ENCODE results near the gene ACTL10.

The ACTL10 gene

DNA sequence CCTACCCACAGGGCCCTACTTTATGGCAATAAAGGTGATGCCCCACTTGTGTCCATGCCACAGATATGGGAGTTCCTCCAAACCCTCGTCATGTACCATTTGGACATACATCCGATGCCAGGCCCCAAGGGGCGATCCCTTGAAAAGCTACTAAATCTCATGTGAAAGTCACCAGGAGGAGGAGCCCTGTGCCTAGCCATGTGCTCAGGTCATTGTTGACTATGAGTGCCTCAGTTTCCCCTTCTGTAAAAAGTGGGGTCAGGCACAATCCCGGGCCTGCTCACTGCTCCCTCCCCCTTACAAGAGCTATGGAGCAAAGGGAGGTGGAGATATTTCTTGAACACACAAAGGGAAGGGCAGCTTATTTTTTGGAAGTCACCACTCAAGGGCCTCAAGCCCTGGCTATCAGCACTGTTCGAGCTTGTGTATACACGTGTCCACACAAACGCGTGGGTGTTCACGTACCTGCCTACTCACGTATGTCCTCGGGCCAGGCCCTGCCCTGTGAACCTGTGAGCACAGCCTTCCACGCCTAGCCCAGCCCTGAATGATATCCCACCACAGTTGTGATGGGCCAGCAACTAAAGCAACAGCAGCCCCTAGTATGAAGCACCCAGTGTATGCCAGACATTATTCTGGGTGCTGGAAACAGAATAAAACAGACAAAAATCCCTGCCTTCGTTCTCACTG, 1.9 kb downstream of the ACTL10 start:
- H3K4me3 ChIP-seq (ENCODE audit: low read depth, low read length) = no peak overlapping the region
- ChIA-PET CTCF (interaction anchor here (0.6 to 1.3 kb wide), 5 partner anchors 10 to 220 kb away, joined by 3 to 6 read pairs (median 4); no protein-coding TSS in a partner anchor), POLR2A (interaction anchor here (2.3 kb wide), 1 partner anchor 16 kb away, joined by 6 read pairs; no protein-coding TSS in a partner anchor)
- TF ChIP-seq ZNF561 (tag by site-specific recombination; IDR thresholded peaks at IDR 0.05; ENCODE audit: borderline replicate concordance) (no peak), SP3 (tag by site-specific recombination; IDR thresholded peaks at IDR 0.05) (no peak), ZNF660 (tag by site-specific recombination; IDR thresholded peaks at IDR 0.05) (no peak), ZNF174 (tag by site-specific recombination; IDR thresholded peaks at IDR 0.05) (no peak), ZNF202 (tag by site-specific recombination; IDR thresholded peaks at IDR 0.05; ENCODE audit: borderline replicate concordance) (no peak), ZNF747 (tag by site-specific recombination; IDR thresholded peaks at IDR 0.05) (no peak), ZNF571 (tag by site-specific recombination; IDR thresholded peaks at IDR 0.05) (no peak), SCRT2 (tag by site-specific recombination; IDR thresholded peaks at IDR 0.05) (no peak), MYNN (tag by site-specific recombination; IDR thresholded peaks at IDR 0.05; ENCODE audit: borderline replicate concordance) (no peak), ZNF624 (tag by site-specific recombination; IDR thresholded peaks at IDR 0.05) (no peak), ZNF155 (tag by site-specific recombination; IDR thresholded peaks at IDR 0.05) (no peak)
- TF ChIP-seq, protein P1, sequence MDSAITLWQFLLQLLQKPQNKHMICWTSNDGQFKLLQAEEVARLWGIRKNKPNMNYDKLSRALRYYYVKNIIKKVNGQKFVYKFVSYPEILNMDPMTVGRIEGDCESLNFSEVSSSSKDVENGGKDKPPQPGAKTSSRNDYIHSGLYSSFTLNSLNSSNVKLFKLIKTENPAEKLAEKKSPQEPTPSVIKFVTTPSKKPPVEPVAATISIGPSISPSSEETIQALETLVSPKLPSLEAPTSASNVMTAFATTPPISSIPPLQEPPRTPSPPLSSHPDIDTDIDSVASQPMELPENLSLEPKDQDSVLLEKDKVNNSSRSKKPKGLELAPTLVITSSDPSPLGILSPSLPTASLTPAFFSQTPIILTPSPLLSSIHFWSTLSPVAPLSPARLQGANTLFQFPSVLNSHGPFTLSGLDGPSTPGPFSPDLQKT (IDR thresholded peaks at IDR 0.05; ENCODE audit: borderline replicate concordance, low read depth, low read length) = no peak
- TF ChIP-seq, protein P2, sequence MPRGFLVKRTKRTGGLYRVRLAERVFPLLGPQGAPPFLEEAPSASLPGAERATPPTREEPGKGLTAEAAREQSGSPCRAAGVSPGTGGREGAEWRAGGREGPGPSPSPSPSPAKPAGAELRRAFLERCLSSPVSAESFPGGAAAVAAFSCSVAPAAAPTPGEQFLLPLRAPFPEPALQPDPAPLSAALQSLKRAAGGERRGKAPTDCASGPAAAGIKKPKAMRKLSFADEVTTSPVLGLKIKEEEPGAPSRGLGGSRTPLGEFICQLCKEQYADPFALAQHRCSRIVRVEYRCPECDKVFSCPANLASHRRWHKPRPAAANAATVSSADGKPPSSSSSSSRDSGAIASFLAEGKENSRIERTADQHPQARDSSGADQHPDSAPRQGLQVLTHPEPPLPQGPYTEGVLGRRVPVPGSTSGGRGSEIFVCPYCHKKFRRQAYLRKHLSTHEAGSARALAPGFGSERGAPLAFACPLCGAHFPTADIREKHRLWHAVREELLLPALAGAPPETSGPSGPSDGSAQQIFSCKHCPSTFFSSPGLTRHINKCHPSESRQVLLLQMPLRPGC (tag by site-specific recombination; IDR thresholded peaks at IDR 0.05) = no peak
- TF ChIP-seq, protein P3, sequence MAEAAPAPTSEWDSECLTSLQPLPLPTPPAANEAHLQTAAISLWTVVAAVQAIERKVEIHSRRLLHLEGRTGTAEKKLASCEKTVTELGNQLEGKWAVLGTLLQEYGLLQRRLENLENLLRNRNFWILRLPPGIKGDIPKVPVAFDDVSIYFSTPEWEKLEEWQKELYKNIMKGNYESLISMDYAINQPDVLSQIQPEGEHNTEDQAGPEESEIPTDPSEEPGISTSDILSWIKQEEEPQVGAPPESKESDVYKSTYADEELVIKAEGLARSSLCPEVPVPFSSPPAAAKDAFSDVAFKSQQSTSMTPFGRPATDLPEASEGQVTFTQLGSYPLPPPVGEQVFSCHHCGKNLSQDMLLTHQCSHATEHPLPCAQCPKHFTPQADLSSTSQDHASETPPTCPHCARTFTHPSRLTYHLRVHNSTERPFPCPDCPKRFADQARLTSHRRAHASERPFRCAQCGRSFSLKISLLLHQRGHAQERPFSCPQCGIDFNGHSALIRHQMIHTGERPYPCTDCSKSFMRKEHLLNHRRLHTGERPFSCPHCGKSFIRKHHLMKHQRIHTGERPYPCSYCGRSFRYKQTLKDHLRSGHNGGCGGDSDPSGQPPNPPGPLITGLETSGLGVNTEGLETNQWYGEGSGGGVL (tag by site-specific recombination; IDR thresholded peaks at IDR 0.05) = no peak
- TF ChIP-seq, protein P4, sequence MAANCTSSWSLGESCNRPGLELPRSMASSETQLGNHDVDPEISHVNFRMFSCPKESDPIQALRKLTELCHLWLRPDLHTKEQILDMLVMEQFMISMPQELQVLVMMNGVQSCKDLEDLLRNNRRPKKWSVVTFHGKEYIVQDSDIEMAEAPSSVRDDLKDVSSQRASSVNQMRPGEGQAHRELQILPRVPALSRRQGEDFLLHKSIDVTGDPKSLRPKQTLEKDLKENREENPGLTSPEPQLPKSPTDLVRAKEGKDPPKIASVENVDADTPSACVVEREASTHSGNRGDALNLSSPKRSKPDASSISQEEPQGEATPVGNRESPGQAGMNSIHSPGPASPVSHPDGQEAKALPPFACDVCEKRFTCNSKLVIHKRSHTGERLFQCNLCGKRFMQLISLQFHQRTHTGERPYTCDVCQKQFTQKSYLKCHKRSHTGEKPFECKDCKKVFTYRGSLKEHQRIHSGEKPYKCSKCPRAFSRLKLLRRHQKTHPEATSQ (tag by site-specific recombination; IDR thresholded peaks at IDR 0.05) = no peak
- no peaks in the 10 kb centered on the region for H3K9me3 ChIP-seq (ENCODE audit: control insufficient read depth, insufficient read depth, low read depth, low read length)
- peaks cover 0 to 56% of the 10 kb centered on the region in 2 experiments; a peak in 1 of 3 replicates for H3K36me3 ChIP-seq (ENCODE audit: control insufficient read depth in 2 of 2, insufficient read depth in 1 of 2, low read length in 2 of 2)
- no peak overlapping the region for H3K27ac ChIP-seq (ENCODE audit: extremely low read depth, low read depth, low read length)
- no peaks in the 10 kb centered on the region for H3K4me1 ChIP-seq (ENCODE audit: control insufficient read depth, insufficient read depth, low read length)

DNA sequence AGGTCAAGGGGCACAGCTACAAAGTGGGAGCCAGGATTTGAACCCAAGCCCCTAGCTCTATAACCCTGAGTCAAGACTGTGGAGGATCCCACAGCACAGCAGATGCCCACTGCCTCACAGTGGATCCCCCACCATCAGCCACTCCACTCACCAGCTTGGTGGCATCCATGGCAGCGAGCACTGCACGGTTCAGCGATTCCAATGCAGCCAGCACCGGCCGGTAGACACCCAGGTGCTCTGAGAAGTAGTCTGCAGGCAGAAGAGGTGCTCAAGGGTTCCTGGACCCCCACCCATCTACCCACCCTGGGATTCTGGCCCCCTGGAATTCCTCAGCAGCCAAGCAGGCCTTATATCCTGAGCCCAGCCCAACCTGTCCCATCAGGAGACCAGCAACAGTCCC, 2.5 kb downstream of the ACTL10 start:
- H3K27ac ChIP-seq (ENCODE audit: extremely low read depth, low read depth, low read length) = no peak overlapping the region
- ChIA-PET CTCF (interaction anchor here (0.5 to 1.3 kb wide), 4 partner anchors 9 to 152 kb away, joined by 3 to 6 read pairs (median 3); no protein-coding TSS in a partner anchor), POLR2A (interaction anchor here (0.6 to 2.3 kb wide), 3 partner anchors 16 to 179 kb away, joined by 3 to 6 read pairs (median 3); partner anchors contain the start of gene CBFA2T2)
- no peaks in the 10 kb centered on the region for H3K9me3 ChIP-seq (ENCODE audit: control insufficient read depth, insufficient read depth, low read depth, low read length)
- TF ChIP-seq HOXC10 (CRISPR knock-in tag; IDR thresholded peaks at IDR 0.05) (no peak), ZNF624 (tag by site-specific recombination; IDR thresholded peaks at IDR 0.05) (no peak), ZNF843 (tag by site-specific recombination; IDR thresholded peaks at IDR 0.05) (no peak), ZBTB20 (tag by site-specific recombination; IDR thresholded peaks at IDR 0.05) (no peak)
- TF ChIP-seq, protein P5, sequence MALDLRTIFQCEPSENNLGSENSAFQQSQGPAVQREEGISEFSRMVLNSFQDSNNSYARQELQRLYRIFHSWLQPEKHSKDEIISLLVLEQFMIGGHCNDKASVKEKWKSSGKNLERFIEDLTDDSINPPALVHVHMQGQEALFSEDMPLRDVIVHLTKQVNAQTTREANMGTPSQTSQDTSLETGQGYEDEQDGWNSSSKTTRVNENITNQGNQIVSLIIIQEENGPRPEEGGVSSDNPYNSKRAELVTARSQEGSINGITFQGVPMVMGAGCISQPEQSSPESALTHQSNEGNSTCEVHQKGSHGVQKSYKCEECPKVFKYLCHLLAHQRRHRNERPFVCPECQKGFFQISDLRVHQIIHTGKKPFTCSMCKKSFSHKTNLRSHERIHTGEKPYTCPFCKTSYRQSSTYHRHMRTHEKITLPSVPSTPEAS (tag by site-specific recombination; IDR thresholded peaks at IDR 0.05) = no peak
- TF ChIP-seq, protein P6, sequence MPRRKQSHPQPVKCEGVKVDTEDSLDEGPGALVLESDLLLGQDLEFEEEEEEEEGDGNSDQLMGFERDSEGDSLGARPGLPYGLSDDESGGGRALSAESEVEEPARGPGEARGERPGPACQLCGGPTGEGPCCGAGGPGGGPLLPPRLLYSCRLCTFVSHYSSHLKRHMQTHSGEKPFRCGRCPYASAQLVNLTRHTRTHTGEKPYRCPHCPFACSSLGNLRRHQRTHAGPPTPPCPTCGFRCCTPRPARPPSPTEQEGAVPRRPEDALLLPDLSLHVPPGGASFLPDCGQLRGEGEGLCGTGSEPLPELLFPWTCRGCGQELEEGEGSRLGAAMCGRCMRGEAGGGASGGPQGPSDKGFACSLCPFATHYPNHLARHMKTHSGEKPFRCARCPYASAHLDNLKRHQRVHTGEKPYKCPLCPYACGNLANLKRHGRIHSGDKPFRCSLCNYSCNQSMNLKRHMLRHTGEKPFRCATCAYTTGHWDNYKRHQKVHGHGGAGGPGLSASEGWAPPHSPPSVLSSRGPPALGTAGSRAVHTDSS (tag by site-specific recombination; IDR thresholded peaks at IDR 0.05) = no peak
- peaks cover 0 to 56% of the 10 kb centered on the region in 2 experiments; a peak in 1 of 3 replicates for H3K36me3 ChIP-seq (ENCODE audit: control insufficient read depth in 2 of 2, insufficient read depth in 1 of 2, low read length in 2 of 2)
- H3K4me3 ChIP-seq (ENCODE audit: low read depth, low read length) = no peak overlapping the region
- no peaks in the 10 kb centered on the region for H3K4me1 ChIP-seq (ENCODE audit: control insufficient read depth, insufficient read depth, low read length)
